ENCODE data around the gene CDAN1.
A peak's percentile ranks its signal among the peaks of the same experiment; 100 is the strongest.

CDAN1 gene

DNA sequence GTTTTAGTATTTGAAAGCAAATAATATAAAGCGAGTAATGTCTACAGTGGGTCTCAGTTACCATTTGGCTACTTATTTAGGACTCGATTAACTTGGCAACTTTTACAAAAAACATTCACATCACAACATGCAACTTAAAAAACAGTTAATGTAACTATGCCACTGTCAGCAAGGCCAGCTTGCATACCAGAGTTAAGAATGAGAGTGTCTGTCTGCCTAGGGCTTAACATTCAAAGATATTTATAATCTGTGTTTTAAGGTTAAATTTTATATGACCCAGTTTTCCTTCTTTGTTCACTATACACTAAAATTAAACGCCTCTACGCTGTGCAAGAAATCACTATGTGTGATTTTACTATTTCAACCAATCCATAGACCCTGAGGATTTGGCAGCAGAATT is 5.2 kb upstream of the CDAN1 start:
- H3K27me3 Mint-ChIP-seq (ENCODE audit: low read depth), result no peaks in the 10 kb centered on the region
- H3K9me3 Mint-ChIP-seq, result no peaks in the 10 kb centered on the region
- H3K27ac Mint-ChIP-seq, result no peak overlapping the region
- H3K4me3 Mint-ChIP-seq, result no peak overlapping the region
- peaks cover 5% of the 10 kb centered on the region for H3K36me3 Mint-ChIP-seq (ENCODE audit: low read depth)
- peaks cover 5% of the 10 kb centered on the region for H3K4me1 Mint-ChIP-seq (ENCODE audit: low read depth)

DNA sequence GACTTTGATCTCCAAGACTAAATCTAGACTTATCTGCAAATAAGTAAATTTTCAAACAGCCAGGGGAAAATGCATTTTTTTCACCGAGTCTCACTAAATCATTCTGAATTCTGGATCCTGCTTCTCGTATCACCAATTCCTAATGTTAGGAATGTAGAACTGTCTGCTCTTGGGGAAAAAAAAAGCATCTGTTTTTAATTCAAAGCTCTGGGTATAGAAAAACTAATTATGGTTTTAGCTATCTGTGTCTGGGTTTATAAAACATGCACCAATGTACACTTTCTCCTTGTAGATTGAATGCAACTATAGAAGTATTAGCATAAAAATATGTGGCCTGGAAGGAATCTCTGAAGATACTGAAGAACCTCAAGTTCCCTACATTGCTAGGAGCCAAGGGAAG is 4.8 kb upstream of the CDAN1 start:
- Mint-ChIP-seq H3K27ac (no peak overlapping the region), H3K4me1 (ENCODE audit: low read depth) (peaks cover 5% of the 10 kb centered on the region), H3K4me3 (no peak overlapping the region), H3K27me3 (ENCODE audit: low read depth) (no peaks in the 10 kb centered on the region), H3K9me3 (no peaks in the 10 kb centered on the region), H3K36me3 (ENCODE audit: low read depth) (peaks cover 5% of the 10 kb centered on the region)

DNA sequence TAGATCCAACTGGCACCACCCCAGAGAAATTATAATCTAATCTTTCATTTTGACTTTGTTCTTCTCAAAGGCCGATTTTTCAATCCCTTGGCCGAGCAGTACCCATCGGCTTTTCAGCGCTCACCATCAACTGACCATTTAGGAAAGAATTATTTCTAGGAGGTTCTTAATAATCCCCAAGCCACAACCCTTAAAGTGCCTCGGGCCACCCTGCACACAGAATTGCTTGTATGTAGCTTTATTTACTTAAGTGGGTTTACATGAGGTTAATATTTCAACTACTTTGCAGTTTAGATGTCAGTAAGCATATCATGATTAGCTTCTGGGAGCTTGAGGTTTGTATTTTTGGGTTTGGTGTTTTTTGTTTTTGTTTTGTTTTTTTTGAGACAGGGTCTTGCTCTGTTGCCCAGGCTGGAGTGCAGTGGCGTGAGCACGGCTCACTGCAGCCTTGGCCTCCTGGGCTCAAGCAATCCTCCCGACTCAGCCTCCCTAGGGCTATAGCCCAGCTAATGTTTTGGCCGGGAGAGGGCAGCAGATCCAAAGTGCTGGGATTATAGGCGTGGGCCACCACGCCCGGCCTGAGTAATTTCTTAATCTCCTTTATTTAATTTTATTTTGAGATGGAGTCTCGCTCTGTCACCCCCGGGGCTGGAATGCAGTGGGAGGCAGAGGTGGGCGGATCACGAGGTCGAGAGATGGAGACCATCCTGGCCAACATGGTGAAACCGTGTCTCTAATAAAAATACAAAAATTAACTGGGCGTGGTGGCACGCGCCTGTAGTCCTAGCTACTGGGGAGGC is 801 bp upstream of the CDAN1 start:
- H3K36me3 Mint-ChIP-seq (ENCODE audit: low read depth), result peaks cover 10% of the 10 kb centered on the region
- peaks cover 14% of the 10 kb centered on the region for H3K4me1 Mint-ChIP-seq (ENCODE audit: low read depth)
- peak overlapping the region; percentile 74 for H3K4me3 Mint-ChIP-seq
- peak overlapping the region; percentile 52 for H3K27ac Mint-ChIP-seq
- no peaks in the 10 kb centered on the region for H3K9me3 Mint-ChIP-seq
- no peaks in the 10 kb centered on the region for H3K27me3 Mint-ChIP-seq (ENCODE audit: low read depth)

DNA sequence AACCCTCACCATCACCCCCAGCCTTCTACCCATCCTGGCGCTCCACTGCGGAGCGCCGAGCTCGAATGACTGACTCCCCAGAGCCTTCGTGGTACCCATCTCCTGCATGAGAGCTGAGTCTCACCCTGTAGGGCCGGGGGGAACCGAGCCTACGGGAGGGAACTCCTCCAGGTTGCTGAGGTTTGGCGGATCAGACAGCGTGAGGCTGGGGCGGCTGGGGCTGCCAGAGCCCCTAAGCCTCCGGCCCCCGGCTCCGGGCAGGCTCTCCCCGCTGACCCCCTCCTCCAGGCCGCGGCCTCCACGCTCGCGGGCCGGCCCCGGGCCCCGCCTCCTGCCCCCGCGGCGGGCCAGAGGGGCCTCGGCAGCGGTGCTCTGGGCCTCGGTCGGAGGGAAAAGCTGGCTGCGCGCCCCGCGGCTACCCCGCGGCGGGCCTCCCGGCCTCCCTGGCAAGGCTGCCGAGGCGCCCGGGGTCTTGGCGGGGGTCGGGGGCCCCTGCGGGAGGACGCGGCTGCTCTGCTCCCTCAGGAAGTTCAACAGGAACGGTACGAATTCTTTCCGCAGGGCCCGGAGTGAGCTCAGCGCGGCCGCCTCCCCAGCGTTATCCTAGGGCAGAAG is 643 bp downstream of the CDAN1 start:
- H3K4me1 Mint-ChIP-seq (ENCODE audit: low read depth), result peaks cover 14% of the 10 kb centered on the region
- peak overlapping the region; percentile 71 for H3K4me3 Mint-ChIP-seq
- H3K36me3 Mint-ChIP-seq (ENCODE audit: low read depth), result peaks cover 16% of the 10 kb centered on the region
- H3K27me3 Mint-ChIP-seq (ENCODE audit: low read depth), result no peaks in the 10 kb centered on the region
- no peaks in the 10 kb centered on the region for H3K9me3 Mint-ChIP-seq
- H3K27ac Mint-ChIP-seq, result peak overlapping the region; percentile 36

- Mint-ChIP-seq H3K27ac (peak overlapping the region; percentile 36), H3K4me3 (peak overlapping the region; percentile 71), H3K36me3 (ENCODE audit: low read depth) (peaks cover 20% of the 10 kb centered on the region), H3K27me3 (ENCODE audit: low read depth) (no peaks in the 10 kb centered on the region), H3K9me3 (no peaks in the 10 kb centered on the region), H3K4me1 (ENCODE audit: low read depth) (peaks cover 14% of the 10 kb centered on the region)
Observed at GRCh38 chr15:42735382-42736165, 1.4 kb downstream of the CDAN1 start.

DNA sequence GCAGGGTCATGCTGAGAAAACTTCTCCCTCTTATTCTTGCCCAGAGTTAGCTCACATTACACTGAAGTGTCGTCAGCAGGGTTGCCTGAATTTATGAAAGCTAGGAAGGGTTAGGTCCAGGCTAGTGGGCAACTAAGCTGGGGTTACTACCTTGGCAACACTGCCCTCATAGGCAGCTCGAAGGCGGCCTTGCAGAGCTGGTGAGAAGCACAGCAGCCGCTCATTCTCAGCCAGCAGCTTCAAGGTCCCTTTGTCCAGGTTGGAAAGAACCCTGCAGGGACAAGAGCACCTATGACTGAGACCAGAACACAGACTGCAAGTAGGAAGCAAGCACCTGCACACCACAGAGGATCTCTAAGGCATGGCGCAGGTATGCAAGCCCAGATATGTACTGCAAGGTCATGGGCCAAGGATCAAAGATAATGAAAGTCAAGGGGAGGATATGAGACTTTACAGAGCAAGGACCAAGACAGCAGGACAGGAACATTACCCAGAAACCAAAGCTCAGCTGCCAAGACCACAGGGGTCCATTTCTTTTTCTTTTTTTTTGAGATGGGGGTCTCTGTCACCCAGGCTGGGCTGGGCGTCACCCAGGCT is 2.8 kb downstream of the CDAN1 start:
- Mint-ChIP-seq H3K9me3 (no peaks in the 10 kb centered on the region), H3K27me3 (ENCODE audit: low read depth) (no peaks in the 10 kb centered on the region), H3K36me3 (ENCODE audit: low read depth) (peaks cover 18% of the 10 kb centered on the region), H3K4me3 (peak overlapping the region; percentile 49), H3K4me1 (ENCODE audit: low read depth) (peaks cover 14% of the 10 kb centered on the region), H3K27ac (no peak overlapping the region)

GRCh38 chr15:42733027-42733426 is 3.9 kb downstream of the CDAN1 start:
- H3K27me3 Mint-ChIP-seq (ENCODE audit: low read depth), result no peaks in the 10 kb centered on the region
- H3K36me3 Mint-ChIP-seq (ENCODE audit: low read depth), result peaks cover 20% of the 10 kb centered on the region
- H3K4me1 Mint-ChIP-seq (ENCODE audit: low read depth), result peaks cover 13% of the 10 kb centered on the region
- H3K4me3 Mint-ChIP-seq, result no peak overlapping the region
- H3K27ac Mint-ChIP-seq, result no peak overlapping the region
- H3K9me3 Mint-ChIP-seq, result no peaks in the 10 kb centered on the region

DNA sequence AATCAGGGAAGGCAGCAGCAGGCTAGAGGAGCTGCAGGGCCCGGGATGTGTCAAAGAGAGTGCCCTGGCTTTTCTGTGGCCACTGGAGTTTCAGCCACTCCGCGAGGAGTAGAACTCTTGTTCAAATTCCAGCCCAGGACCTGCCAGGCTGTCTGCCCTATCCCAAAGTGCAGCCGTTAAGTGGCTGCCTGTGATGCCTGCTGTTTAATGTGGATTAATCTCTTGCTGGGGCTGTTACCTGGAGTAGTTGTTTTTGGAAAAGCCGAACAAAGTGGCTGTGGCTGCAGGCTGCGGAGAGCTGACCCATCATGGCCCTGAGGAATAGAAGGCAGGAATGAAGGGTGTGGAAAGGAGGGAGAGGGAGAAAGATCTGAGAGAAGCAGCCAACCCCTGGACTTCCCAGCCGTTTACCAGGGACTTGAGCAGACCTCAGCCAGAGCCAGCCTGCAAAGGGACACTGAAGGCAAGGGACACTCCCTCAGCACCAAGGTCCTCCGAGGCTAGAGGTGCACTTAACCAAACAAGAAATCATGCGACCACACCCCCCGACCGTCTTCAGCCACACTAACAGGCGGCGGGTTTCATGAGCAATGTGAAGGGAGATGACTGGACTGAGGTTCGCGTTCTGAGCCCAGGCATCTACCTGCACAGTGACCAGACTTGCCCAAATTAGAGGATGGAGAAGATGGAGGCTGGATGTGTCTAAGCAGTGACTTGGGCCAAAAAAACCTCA is 4.7 kb downstream of the CDAN1 start:
- peaks cover 9% of the 10 kb centered on the region for H3K4me1 Mint-ChIP-seq (ENCODE audit: low read depth)
- H3K27me3 Mint-ChIP-seq (ENCODE audit: low read depth), result no peaks in the 10 kb centered on the region
- H3K36me3 Mint-ChIP-seq (ENCODE audit: low read depth), result peaks cover 20% of the 10 kb centered on the region
- no peak overlapping the region for H3K4me3 Mint-ChIP-seq
- no peaks in the 10 kb centered on the region for H3K9me3 Mint-ChIP-seq
- no peak overlapping the region for H3K27ac Mint-ChIP-seq

- peaks cover 9% of the 10 kb centered on the region for H3K4me1 Mint-ChIP-seq (ENCODE audit: low read depth)
- no peak overlapping the region for H3K4me3 Mint-ChIP-seq
- H3K27ac Mint-ChIP-seq, result no peak overlapping the region
- no peaks in the 10 kb centered on the region for H3K9me3 Mint-ChIP-seq
- H3K36me3 Mint-ChIP-seq (ENCODE audit: low read depth), result peaks cover 24% of the 10 kb centered on the region
- H3K27me3 Mint-ChIP-seq (ENCODE audit: low read depth), result no peaks in the 10 kb centered on the region
Observed at GRCh38 chr15:42731461-42731860, 5.5 kb downstream of the CDAN1 start.

DNA sequence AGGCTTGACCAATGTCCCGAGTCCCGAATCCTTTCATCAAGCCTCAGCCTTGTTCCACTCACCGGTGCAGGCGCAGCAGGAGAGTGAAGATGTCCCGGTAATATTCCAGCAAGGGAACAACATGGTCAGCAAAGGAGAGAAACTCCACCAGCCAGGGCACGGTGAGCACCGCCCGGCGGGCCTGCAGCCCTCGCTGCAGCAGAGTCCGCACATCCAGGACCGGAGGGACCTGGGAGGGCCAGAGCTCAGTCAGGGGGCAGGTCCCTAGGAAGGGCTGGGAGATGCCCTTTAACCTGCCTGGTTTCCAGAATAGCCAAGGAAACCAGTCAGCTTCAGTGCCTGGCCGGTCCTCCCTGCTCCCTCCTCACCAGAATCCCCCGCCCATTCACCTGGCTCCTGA is 6.4 kb downstream of the CDAN1 start:
- Mint-ChIP-seq H3K36me3 (ENCODE audit: low read depth) (peaks cover 24% of the 10 kb centered on the region), H3K27ac (no peak overlapping the region), H3K4me3 (no peak overlapping the region), H3K4me1 (ENCODE audit: low read depth) (peaks cover 6% of the 10 kb centered on the region), H3K9me3 (no peaks in the 10 kb centered on the region), H3K27me3 (ENCODE audit: low read depth) (no peaks in the 10 kb centered on the region)

- no peaks in the 10 kb centered on the region for H3K9me3 Mint-ChIP-seq
- H3K36me3 Mint-ChIP-seq (ENCODE audit: low read depth), result peaks cover 28% of the 10 kb centered on the region
- H3K27me3 Mint-ChIP-seq (ENCODE audit: low read depth), result no peaks in the 10 kb centered on the region
- H3K4me3 Mint-ChIP-seq, result no peak overlapping the region
- H3K4me1 Mint-ChIP-seq (ENCODE audit: low read depth), result peaks cover 2% of the 10 kb centered on the region
- H3K27ac Mint-ChIP-seq, result no peak overlapping the region
Observed at GRCh38 chr15:42730135-42730534, 6.8 kb downstream of the CDAN1 start.

DNA sequence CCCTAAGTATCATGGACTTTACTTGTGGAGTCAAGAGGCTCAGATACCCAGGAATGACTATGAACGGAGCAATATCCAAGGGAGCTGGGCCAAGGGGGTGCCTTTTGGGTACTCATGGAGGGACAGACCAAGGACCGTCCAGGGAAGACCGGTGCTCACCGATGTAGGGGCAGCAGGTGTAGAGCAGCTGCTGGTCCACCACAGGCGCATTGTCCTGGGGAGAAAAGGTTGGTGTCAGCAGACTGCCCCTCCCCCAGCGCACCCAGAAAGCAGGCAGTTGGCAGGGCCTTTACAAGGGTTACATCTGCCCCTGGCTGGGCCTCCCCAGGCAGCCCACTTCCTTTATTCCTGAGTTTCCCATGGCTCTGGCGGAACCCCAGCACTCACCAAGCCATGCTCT is 7.5 kb downstream of the CDAN1 start:
- H3K9me3 Mint-ChIP-seq, result no peaks in the 10 kb centered on the region
- H3K4me3 Mint-ChIP-seq, result no peak overlapping the region
- no peak overlapping the region for H3K27ac Mint-ChIP-seq
- H3K36me3 Mint-ChIP-seq (ENCODE audit: low read depth), result peaks cover 32% of the 10 kb centered on the region
- no peaks in the 10 kb centered on the region for H3K27me3 Mint-ChIP-seq (ENCODE audit: low read depth)
- peaks cover 2% of the 10 kb centered on the region for H3K4me1 Mint-ChIP-seq (ENCODE audit: low read depth)

DNA sequence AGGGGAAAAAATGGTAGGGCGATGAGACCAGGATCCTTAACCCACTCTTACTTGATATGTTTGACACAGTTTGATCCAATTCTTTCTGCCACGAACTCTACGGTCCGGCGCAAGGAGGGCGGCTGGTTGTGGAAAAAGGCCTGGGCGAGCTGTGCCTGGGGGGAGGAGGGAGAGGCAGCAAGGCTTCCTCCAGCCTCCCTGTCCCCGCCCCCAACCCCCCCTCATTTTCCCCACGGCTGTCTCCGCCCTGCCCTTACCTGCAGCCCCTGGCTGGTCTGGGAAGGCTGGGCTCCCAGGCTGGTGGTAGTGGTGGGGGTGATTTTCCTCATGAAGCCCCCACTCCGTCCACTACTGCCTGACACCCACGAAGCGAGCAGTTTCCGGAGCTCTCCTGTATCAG is 8.0 kb downstream of the CDAN1 start:
- Mint-ChIP-seq H3K9me3 (no peaks in the 10 kb centered on the region), H3K4me1 (ENCODE audit: low read depth) (no peaks in the 10 kb centered on the region), H3K27me3 (ENCODE audit: low read depth) (no peaks in the 10 kb centered on the region), H3K4me3 (no peak overlapping the region), H3K27ac (no peak overlapping the region), H3K36me3 (ENCODE audit: low read depth) (peaks cover 27% of the 10 kb centered on the region)

DNA sequence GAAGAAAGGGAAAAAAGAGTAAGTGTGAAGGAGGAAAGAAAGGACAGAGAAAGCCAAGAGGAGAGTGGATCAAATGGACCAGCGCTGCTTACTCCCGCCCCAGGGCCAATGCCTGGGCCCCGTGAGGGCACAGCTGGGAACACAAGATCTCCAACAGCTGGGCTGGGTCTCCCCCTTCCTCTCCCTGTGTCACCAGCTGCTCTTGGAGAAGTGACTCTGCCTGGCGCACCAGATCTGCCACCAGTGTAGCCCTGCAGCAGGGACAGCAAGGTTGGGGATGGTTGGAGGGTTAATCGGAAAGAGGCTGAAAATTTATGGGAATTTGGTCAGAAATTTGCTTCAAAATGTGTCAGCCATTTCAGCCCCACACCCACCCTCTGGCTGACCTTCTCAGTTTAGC is 8.4 kb downstream of the CDAN1 start:
- no peak overlapping the region for H3K27ac Mint-ChIP-seq
- no peaks in the 10 kb centered on the region for H3K4me1 Mint-ChIP-seq (ENCODE audit: low read depth)
- no peak overlapping the region for H3K4me3 Mint-ChIP-seq
- H3K36me3 Mint-ChIP-seq (ENCODE audit: low read depth), result peaks cover 25% of the 10 kb centered on the region
- H3K9me3 Mint-ChIP-seq, result no peaks in the 10 kb centered on the region
- no peaks in the 10 kb centered on the region for H3K27me3 Mint-ChIP-seq (ENCODE audit: low read depth)
